ENCODE data around the gene ZNG1A.

- TF ChIP-seq SP1 (IDR thresholded peaks at IDR 0.05) (no peak), PKNOX1 (IDR thresholded peaks at IDR 0.05) (no peak), ZNF384 (IDR thresholded peaks at IDR 0.05) (no peak), NFRKB (IDR thresholded peaks at IDR 0.05) (no peak), BHLHE40 (IDR thresholded peaks at IDR 0.05; ENCODE audit: borderline replicate concordance) (no peak)
Observed at GRCh38 chr9:211036-211435, 32.2 kb upstream of the ZNG1A start.

All from HEK293T (cell line).